WERI-Rb-1 (cell line): ENCODE data around the gene VAV3.

Experiments
- DNase-seq: peaks from one replicate; pipeline ENCODE4 v3.0.0-alpha.2; 2020
- H3K27ac ChIP-seq: fragments of 250-450 bp; sonication (Bioruptor Pico); 2 replicates; pipeline ENCODE4 v1.5.1; 2020; ENCODE audit warnings: mild to moderate bottlenecking, moderate library complexity
- H3K27me3 ChIP-seq: fragments of 250-450 bp; sonication (Bioruptor Pico); 2 replicates; pipeline ENCODE4 v1.5.1; 2021; ENCODE audit warnings: mild to moderate bottlenecking, low read depth, moderate library complexity; ENCODE audit not compliant: insufficient read depth, severe bottlenecking
- H3K36me3 ChIP-seq: fragments of 250-450 bp; sonication (Bioruptor Pico); 2 replicates; pipeline ENCODE4 v1.5.1; 2020; ENCODE audit warnings: mild to moderate bottlenecking, moderate library complexity
- H3K4me3 ChIP-seq: 2 replicates; pipeline ENCODE4 v1.5.1; 2011; ENCODE audit warnings: low read depth, mild to moderate bottlenecking, control low read depth, low read length
- H3K9me3 ChIP-seq: fragments of 250-450 bp; sonication (Bioruptor Pico); 2 replicates; pipeline ENCODE4 v1.5.1; 2021; ENCODE audit warnings: mild to moderate bottlenecking, moderate library complexity; ENCODE audit not compliant: severe bottlenecking
- CTCF ChIP-seq: IDR thresholded peaks from 2 replicates; pipeline ENCODE4 v1.5.1; 2011; ENCODE audit warnings: low read depth, mild to moderate bottlenecking, control low read depth, inconsistent platforms, low read length

Gene VAV3

GRCh38 chr1:107824946-107825345 lies 140.0 kb downstream of the VAV3 start:
- DNase-seq, result no peak
- Histone ChIP-seq H3K9me3 (no peaks in the 10 kb centered on the region), H3K4me3 (no peak overlapping the region), H3K36me3 (no peaks in the 10 kb centered on the region), H3K27me3 (no peaks in the 10 kb centered on the region), H3K27ac (no peak overlapping the region)
- no peak for TF ChIP-seq CTCF

- no peak for DNase-seq
- no peak overlapping the region for H3K27ac ChIP-seq
- no peak overlapping the region for H3K4me3 ChIP-seq
- no peaks in the 10 kb centered on the region for H3K36me3 ChIP-seq
- no peaks in the 10 kb centered on the region for H3K9me3 ChIP-seq
- no peaks in the 10 kb centered on the region for H3K27me3 ChIP-seq
- no peak for TF ChIP-seq CTCF
Observed at GRCh38 chr1:107821340-107821739, 143.6 kb downstream of the VAV3 start.

- DNase-seq, result no peak
- Histone ChIP-seq H3K36me3 (no peaks in the 10 kb centered on the region), H3K9me3 (no peaks in the 10 kb centered on the region), H3K27me3 (no peaks in the 10 kb centered on the region), H3K4me3 (no peak overlapping the region), H3K27ac (no peak overlapping the region)
- no peak for TF ChIP-seq CTCF
Observed at GRCh38 chr1:107820801-107821200, 144.2 kb downstream of the VAV3 start.

GRCh38 chr1:107817935-107818334 lies 147.0 kb downstream of the VAV3 start:
- Histone ChIP-seq H3K4me3 (no peak overlapping the region), H3K27ac (no peak overlapping the region), H3K36me3 (no peaks in the 10 kb centered on the region), H3K9me3 (no peaks in the 10 kb centered on the region), H3K27me3 (no peaks in the 10 kb centered on the region)
- TF ChIP-seq CTCF, result no peak
- DNase-seq, result no peak

- Histone ChIP-seq H3K9me3 (no peaks in the 10 kb centered on the region), H3K27me3 (no peaks in the 10 kb centered on the region), H3K4me3 (no peak overlapping the region), H3K27ac (no peak overlapping the region), H3K36me3 (no peaks in the 10 kb centered on the region)
- no peak for TF ChIP-seq CTCF
- no peak for DNase-seq
Observed at GRCh38 chr1:107817206-107817605, 147.8 kb downstream of the VAV3 start.

- H3K4me3 ChIP-seq, result no peak overlapping the region
- H3K36me3 ChIP-seq, result no peaks in the 10 kb centered on the region
- H3K27ac ChIP-seq, result no peak overlapping the region
- no peaks in the 10 kb centered on the region for H3K27me3 ChIP-seq
- no peak for TF ChIP-seq CTCF
- no peak for DNase-seq
- H3K9me3 ChIP-seq, result no peaks in the 10 kb centered on the region
Observed at GRCh38 chr1:107810291-107810951, 154.6 kb downstream of the VAV3 start.
